ENCODE results near the gene CLEC16A. TPM values are rescaled to one million over a fixed set of nuclear protein-coding genes. Genes with fewer than 3 reads are reported as not detected.
A peak's percentile ranks its signal among the peaks of the same experiment; 100 is the strongest.

Gene CLEC16A
- total and polyA plus RNA-seq, 9 of the 15 experiments (the other 6 are each of a cell fraction or from before 2014, with no cell fraction given): 1.00 to 22.3 (median 10.0) TPM

GRCh38 chr16:11076259-11077018, 132.1 kb downstream of the CLEC16A start:
- no peak overlapping the region for H2AFZ ChIP-seq (ENCODE audit: low read depth, low read length)
- in situ Hi-C loops (cut with MboI): no loop called here
- peaks cover 14% of the 10 kb centered on the region in 2 experiments for H3K4me1 ChIP-seq (replicated peaks in 1 of 2; ENCODE audit: control insufficient read depth in 2 of 2, insufficient read depth in 2 of 2, low read length in 2 of 2)
- ATAC-seq (peak; percentile 48), DNase-seq (ENCODE audit: extremely low read depth in 1 of 4, low spot score in 3 of 4) (peak in 2 of 4 experiments; percentile 36 to 55), FAIRE-seq (peak; percentile 42)
- no peaks in the 10 kb centered on the region for H3K9me1 ChIP-seq (ENCODE audit: control insufficient read depth, insufficient read depth, low read length)
- no peaks in the 10 kb centered on the region for H4K20me1 ChIP-seq (replicated peaks; ENCODE audit: control insufficient read depth, insufficient read depth, low read length)
- H3K9me3 ChIP-seq (replicated peaks; ENCODE audit: control insufficient read depth, insufficient read depth, low read depth, low read length): no peaks in the 10 kb centered on the region
- ChIA-PET CTCF (ENCODE audit: low intra/inter-chr PET ratio) (no interaction called here), POLR2A (no interaction called here)
- H3K9ac ChIP-seq (ENCODE audit: insufficient read depth in 1 of 2, low read depth in 2 of 2, low read length in 2 of 2): peak overlapping the region in 1 of 2 experiments; percentile 29; a peak in 1 of 4 replicates
- no peak overlapping the region for H3K4me3 ChIP-seq
- intact Hi-C loops (cut with micrococcal nuclease): no loop called here
- 53% methylated on average over 13 of the region's 13 CpGs for WGBS (ENCODE audit: insufficient coverage, low coverage, missing lambda C conversion rate)
- H3K4me2 ChIP-seq (ENCODE audit: insufficient read depth, low read length): no peak overlapping the region
- no TSS peak for BruUV-seq (replicated peaks)
- no peaks in the 10 kb centered on the region for H3K79me2 ChIP-seq (ENCODE audit: control insufficient read depth, insufficient read depth, low read length)
- H3K36me3 ChIP-seq (ENCODE audit: control insufficient read depth, insufficient read depth, low read length): peaks cover 7% of the 10 kb centered on the region; the same call in 1 of the 3 replicates
- no peak overlapping the region for H3K27ac ChIP-seq (ENCODE audit: extremely low read depth, low read depth, low read length)
- H3K27me3 ChIP-seq (ENCODE audit: control insufficient read depth in 2 of 2, insufficient read depth in 2 of 2, low read length in 2 of 2): no peaks in the 10 kb centered on the region
- no peak for TF ChIP-seq RNF219 (CRISPR knock-in tag; IDR thresholded peaks at IDR 0.05)
- peak; percentile 64 for TF ChIP-seq CBFA2T3 (IDR thresholded peaks at IDR 0.05)
- TF ChIP-seq KDM1A (IDR thresholded peaks at IDR 0.05): peak; percentile 87
- 0 out of 4 replicates have a peak, but pooled peaks of 1 of the 2 experiments have one; percentile 45 for TF ChIP-seq HDAC1 (IDR thresholded peaks at IDR 0.05)
- peak; percentile 31; the same call in 1 of the 2 replicates for TF ChIP-seq CTBP1 (IDR thresholded peaks at IDR 0.05; ENCODE audit: borderline replicate concordance)
- no peak for TF ChIP-seq BCLAF1 (IDR thresholded peaks at IDR 0.05; ENCODE audit: borderline replicate concordance in 1 of 2, control insufficient read depth in 1 of 2, low read depth in 2 of 2, low read length in 1 of 2)
- no peak for TF ChIP-seq NR2C2 (CRISPR knock-in tag; IDR thresholded peaks at IDR 0.05)
- TF ChIP-seq NR2C2 (tag; IDR thresholded peaks at IDR 0.05): peak; percentile 25; the same call in 1 of the 2 replicates
- no peak for TF ChIP-seq NCOA1 (IDR thresholded peaks at IDR 0.05; ENCODE audit: low read depth)
- TF ChIP-seq ZNF384 (IDR thresholded peaks at IDR 0.05; ENCODE audit: low read depth, low read length): no peak
- TF ChIP-seq ZNF431 (CRISPR knock-in tag; IDR thresholded peaks at IDR 0.05): no peak
- no peak for TF ChIP-seq ZNF655 (CRISPR knock-in tag; IDR thresholded peaks at IDR 0.05)
- TF ChIP-seq TEAD1 (CRISPR knock-in tag; IDR thresholded peaks at IDR 0.05): no peak

Measured in K562 (cell line).